GM21528 (cell line): Measurements from ENCODE around the gene DENR.
A peak's percentile ranks its signal among the peaks of the same experiment; 100 is the strongest.
"Not testable (repeated sequence)": the region's sequence is repeated elsewhere in the genome, so short reads cannot be mapped to it uniquely, and the experiment has no call there.

Source experiments
- ATAC-seq: cut with Tn5 transposase; IDR thresholded peaks from one replicate; pipeline ENCODE4 v1.9.1; 2021; ENCODE audit warnings: mild to moderate bottlenecking, moderate library complexity; ENCODE audit not compliant: unreplicated experiment, low FRiP score

Gene DENR, protein sequence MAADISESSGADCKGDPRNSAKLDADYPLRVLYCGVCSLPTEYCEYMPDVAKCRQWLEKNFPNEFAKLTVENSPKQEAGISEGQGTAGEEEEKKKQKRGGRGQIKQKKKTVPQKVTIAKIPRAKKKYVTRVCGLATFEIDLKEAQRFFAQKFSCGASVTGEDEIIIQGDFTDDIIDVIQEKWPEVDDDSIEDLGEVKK

DNA sequence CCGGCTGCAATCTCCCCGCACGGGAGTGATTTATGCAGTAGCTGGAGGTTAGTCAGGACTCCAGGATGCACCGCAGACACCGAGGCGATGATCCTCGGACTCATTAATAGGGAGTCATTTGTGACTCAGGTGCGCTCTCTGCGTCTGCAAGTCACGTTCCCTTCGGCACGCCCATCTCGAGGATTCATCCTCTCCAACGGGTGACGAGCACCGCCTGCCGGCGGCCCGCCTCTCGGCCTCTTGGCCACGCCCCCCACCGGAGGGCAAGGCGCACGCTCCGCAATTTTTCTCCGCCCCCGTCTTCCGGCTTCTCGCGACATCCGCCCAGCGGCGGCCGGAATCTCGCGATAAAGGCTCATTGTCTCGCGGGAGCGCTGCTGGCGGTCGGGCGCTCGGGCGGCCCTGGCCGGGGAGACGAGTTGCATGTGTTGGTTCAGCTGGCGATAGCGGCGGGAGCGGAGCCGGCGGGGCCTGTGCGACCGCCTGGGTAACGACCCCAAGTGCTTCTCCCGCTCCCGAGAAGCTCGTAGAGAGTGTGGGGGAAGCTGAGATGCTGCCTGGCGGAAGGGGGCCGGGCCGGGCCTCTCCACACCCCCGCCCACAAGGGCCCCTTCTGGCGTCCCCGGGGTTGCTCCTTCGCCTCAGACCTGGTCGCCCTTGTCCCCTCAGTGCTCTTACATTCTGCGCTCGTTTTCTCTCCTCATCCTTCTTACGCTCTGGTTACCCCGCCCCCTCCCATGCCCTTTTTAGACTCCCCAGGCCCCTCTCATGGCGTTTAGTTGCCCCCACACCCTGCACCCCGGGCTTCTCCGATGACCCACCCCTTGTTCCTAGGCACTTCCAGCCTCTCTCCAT lies at the start of gene DENR:
DENR (plus strand) TSS at position 361 of the 855 bp plus-strand sequence. CDS start 878 bp downstream, outside the sequence.
- peak; percentile 91 for ATAC-seq

DNA sequence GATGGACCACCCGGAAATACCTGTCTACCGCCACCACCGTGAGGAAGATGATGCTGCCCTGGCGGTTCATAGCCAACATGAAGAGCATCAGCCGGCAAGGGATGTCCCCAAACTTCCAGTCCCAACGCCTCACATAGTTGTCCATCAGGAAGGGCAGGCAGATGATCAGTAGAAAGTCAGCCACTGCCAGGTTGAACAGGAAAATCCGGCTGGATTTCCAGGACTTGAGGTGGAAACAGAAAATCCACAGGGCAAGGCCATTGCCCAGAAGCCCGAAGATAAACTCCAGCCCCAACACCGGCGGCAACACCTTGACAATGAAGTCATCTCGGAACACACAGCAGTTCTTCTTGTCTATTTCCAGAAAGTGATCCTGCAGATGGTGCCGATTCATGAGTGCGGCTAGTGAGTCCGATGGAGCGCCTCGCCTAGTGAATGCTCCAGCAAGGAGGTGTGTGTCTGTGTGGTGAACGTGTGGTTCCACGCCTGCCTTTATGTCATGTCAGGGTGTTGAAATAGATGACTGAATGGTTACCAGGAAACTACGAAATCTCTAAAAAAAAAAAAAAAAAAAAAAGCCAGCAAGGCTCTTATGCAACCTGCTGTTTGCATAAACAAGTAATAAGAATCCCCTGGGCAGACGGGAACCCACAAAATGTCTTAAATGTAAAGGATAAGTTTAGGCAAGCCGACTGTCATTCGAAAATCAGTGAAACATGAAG lies 49.6 kb upstream of the DENR start, which contains the start of gene HCAR2:
HCAR2 (minus strand) TSS at position 468 of the 722 bp plus-strand sequence; CDS start at position 394, 74 bp downstream.
- ATAC-seq, result not testable (repeated sequence)

GRCh38 chr12:122703841-122704240 lies 48.8 kb upstream of the DENR start:
- ATAC-seq, result not testable (repeated sequence)

DNA sequence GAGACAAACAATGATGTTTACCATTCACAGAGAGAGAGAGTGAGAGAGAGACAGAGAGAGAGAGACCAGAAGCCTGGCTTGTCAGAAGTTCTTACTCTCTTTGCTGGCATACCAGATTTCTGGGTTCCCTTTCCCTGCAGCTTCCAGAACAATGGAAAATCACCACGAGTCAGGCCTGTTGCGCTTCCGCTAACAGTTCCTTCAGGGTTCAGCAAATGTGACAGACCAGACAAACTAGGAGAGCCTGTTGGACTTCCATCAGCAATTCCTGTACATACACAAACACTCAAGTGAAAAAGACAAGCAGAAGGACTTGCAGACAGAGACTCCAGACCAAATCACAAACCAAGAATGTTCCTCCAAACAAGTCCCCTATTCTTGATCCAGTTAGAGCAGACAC lies 43.3 kb upstream of the DENR start:
- not testable (repeated sequence) for ATAC-seq

DNA sequence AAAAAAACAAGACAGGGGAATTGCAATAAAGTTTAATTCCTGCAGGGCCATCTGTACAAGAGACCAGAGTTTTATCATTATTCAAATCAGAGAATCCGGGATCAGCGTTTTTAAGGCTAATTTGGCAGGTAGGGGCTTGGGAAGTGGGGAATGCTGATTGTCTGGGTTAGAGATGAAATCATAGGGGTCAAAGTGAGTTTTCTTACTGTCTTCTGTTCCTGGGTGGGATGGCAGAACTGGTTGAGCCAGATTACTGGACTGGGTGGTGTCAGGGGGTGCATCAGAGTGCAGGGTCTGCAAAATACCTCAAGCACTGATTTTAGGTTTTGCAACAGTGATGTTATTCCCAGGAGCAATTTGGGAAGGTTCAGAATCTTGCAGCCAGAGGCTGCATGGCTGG lies 42.3 kb upstream of the DENR start:
- not testable (repeated sequence) for ATAC-seq

DNA sequence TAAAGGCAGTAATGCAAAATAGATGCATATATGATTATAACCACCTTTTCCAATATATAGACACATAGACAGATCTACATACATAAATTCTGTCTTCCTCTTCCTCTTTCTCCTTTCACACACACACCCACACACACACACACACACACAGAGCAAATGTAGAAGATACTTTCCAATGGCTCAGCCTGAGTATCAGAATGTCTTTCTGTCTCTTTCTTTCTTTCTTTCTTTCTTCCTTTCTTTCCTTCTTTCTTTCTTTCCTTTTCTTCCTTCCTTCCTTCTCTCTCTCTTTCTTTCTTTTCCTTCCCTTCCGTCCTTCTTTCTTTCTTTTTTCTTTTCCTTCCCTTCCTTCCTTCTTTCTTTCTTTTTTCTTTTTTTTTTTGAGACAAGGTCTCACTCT lies 41.4 kb upstream of the DENR start:
- ATAC-seq, result not testable (repeated sequence)

- not testable (repeated sequence) for ATAC-seq
Observed at GRCh38 chr12:122713491-122714188, 39.0 kb upstream of the DENR start.

- ATAC-seq, result not testable (repeated sequence)
Observed at GRCh38 chr12:122715211-122715610, 37.4 kb upstream of the DENR start.

- not testable (repeated sequence) for ATAC-seq
Observed at GRCh38 chr12:122716658-122717057, 36.0 kb upstream of the DENR start, which contains the start of gene HCAR3. HCAR3 (minus strand) TSS chr12:122716811; CDS start chr12:122716737, 74 bp downstream.

DNA sequence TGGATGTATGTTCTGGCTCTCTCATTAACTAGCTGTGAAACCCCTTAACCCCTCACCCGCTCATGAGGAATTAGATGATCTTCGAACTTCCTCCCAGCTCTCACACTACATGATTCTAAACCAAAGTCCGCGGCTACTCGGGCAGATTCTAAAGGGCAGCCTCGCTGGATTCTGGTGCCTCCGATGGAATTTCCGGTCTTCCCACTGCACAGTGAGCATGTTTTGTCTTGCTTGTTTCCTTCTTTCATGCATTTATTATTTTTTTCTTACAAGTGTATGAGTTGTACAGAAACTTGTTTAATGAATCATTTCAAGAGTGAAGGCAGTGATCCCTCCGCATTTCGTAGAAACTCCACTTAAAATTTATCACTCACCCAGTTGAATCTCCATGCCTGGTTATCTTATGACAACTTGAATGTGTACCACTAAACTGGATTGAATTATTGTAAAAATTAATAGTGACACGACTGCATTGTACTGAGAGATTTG lies 31.5 kb upstream of the DENR start:
- no peak for ATAC-seq

DNA sequence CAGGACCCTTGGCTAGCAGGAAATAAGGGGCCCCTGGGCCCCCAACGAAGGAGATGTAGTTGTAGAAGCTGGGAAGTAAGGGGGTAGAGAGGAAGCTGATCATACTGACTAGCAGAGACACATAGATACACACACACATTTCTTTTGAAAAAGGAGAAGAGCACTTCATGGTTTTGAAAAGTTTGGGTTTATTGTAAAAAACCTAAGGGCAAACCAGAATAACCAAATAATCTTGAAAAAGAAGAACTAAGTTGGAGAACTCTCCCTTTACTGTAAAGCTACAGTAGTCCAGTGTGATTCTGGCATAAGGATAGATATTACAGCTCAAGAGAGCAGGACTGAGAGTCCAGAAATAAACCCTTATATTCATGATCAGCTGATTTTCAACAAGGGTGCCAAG lies 30.2 kb upstream of the DENR start:
- no peak for ATAC-seq

DNA sequence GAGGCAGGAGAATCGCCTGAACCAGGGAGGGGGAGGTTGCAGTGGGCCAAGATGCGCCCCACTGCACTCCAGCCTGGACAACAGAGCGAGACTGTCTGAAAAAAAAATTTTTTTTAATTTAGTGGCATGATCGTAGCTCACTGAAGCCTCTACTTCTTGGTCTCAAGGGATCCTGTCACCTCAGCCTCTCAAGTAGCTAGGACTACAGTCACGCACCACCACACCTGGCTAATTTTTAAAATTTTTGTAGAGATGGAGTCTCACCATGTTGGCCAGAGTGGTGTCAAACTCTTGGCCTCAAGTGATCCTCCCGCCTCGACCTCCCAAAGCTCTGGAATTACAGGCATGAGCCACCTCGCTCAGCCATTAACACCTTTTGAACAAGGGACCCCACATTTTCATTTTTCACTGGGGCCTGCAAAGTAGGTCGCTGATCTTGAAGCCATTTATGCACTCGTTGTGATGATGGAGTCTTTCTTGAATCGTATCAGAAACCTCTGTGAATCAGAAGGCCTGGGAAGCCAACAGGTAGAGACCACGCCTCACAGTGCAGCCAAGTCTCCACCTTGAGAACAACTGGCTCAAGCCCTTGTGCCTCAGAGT lies 27.9 kb upstream of the DENR start:
- ATAC-seq, result no peak

- ATAC-seq, result no peak
Observed at GRCh38 chr12:122725452-122726079, 27.1 kb upstream of the DENR start.

DNA sequence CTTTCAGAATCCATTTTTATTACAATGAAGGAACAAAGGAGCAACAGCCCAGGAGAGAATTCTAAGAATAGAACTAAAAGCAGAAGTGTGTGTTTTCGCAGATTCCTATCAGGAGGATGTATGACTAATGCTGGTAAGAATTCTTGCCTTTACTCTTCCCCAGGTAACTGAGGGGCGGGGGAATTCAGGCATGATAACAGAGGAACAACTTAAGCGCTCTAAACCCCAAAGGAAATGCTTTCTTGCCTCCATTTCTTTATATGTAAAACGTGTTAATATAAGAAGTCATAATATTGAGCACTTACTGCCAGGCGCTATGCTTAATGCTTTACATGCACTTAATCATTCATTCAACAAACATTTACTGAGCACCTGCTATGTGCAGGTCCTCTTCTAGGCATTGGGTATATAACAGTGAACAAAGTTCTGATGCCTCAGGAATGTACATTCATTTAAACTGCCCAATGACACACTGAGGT lies 26.5 kb upstream of the DENR start:
- ATAC-seq, result no peak

- no peak for ATAC-seq
Observed at GRCh38 chr12:122729583-122730214, 22.9 kb upstream of the DENR start.

DNA sequence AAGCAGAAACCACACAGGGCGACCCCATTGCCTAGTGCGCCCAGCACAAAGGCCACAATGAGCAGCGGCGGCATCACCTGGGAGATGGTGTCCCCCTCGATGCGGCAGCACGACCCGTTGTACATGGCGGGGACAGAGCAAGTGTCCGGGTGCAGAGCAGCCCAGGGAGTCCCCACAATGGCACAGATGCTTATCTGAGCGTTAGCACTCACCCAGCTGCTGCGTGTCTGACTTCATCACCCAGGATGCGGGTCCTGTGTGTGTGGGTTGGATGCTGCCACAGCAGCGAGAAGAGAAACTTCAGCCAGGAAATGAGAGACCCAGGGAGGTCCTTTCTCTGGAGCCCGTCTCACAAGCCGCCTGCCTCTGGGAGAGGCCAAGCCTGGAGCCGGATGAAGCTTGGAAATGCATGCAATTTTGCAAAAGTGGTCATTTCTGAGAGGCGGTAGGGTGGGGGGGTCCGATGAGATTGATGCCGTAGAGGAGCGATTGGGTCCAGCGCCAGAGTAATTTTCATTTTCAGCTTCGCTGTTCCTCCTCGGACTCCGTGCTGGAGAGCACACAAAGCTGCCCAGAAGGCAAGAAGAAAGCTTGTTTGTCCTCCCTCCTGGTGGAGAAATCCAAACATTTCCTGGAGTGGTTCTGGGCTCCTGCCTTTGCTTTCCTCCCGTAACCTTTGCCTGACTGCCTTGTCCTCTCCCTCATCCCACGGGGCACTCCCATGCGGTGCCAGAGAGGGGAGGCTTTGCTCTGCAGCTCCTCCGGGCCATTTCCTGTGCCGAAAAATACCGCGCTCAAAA lies 22.2 kb upstream of the DENR start, which contains the start of gene HCAR1:
HCAR1 (minus strand) TSS at position 630 of the 800 bp plus-strand sequence; CDS start at position 125, 505 bp downstream.
- no peak for ATAC-seq

GRCh38 chr12:122732170-122732569 lies 20.5 kb upstream of the DENR start:
- ATAC-seq, result no peak

- ATAC-seq, result no peak
Observed at GRCh38 chr12:122732611-122733010, 20.0 kb upstream of the DENR start.
